Measurements from ENCODE around the gene SORCS1.

GRCh38 chr10:106804992-106805582, 359.4 kb downstream of the SORCS1 start:
- TF ChIP-seq POLR2AphosphoS5 (IDR thresholded peaks at IDR 0.05) (no peak), CTCF (IDR thresholded peaks at IDR 0.05) (no peak)

Measured in prostate gland (tissue), 2 donors.